GM12891 (cell line): ENCODE measurements around the gene COLGALT1.

Experiments used
- POLR2AphosphoS5 ChIP-seq: IDR thresholded peaks from 2 replicates; pipeline ENCODE4 v1.6.1; 2011; ENCODE audit warnings: low read depth, low read length, control low read depth
- SPI1 ChIP-seq: IDR thresholded peaks from 2 replicates; pipeline ENCODE4 v1.6.1; 2011; ENCODE audit warnings: low read depth, low read length, control low read depth

DNA sequence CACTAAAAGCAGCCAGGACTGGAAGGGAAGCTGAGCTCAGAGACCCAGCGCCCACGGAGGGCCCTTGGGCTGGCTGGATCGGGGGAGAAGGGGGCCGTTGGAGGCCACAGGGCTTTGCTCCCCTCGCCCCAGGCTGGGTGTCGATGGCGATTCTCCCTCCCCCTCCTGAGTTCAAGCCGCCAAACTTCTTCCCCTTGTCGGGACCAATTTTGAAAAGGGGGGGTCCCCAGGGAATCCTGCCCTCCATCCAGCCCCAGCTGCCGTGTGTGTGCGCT is 61.2 kb downstream of the COLGALT1 start:
- TF ChIP-seq SPI1 = no peak
- no peak for TF ChIP-seq POLR2AphosphoS5
